Tibial artery (tissue), 4 donors: ENCODE results near the gene HAUS5.

Source experiments
- DNase-seq, 2 donors: peaks; one replicate each; pipeline ENCODE4 v3.0.0-alpha.2; 2019
- H3K27ac ChIP-seq, 2 donors: fragments of 200-600 bp; sonication (generic) in 1 of 2; 1 replicate in 1 of 2; 2 replicates in 1 of 2; pipeline ENCODE4 v1.5.1; 2018 to 2019; ENCODE audit warnings: mild to moderate bottlenecking in 1 of 2
- H3K27me3 ChIP-seq, 2 donors: fragments of 200-600 bp; sonication (generic) in 1 of 2; one replicate each; pipeline versions ENCODE4 v1.5.1 to v1.6.0; 2016 to 2019
- H3K36me3 ChIP-seq, 3 donors: fragments of 200-600 bp; sonication (generic) in 2 of 3; one replicate each; pipeline ENCODE4 v1.5.1; 2016 to 2019; ENCODE audit warnings: mild to moderate bottlenecking in 2 of 3
- H3K4me1 ChIP-seq, 4 donors: fragments of 200-600 bp; sonication (generic) in 2 of 4; 1 replicate in 3 of 4; 2 replicates in 1 of 4; pipeline ENCODE4 v1.5.1; 2016 to 2019
- H3K4me3 ChIP-seq, 2 donors: fragments of 200-600 bp; sonication (generic) in 1 of 2; 1 replicate in 1 of 2; 2 replicates in 1 of 2; pipeline ENCODE4 v1.5.1; 2018 to 2019; ENCODE audit warnings: mild to moderate bottlenecking in 2 of 2
- H3K9me3 ChIP-seq, 3 donors: fragments of 200-600 bp; sonication (generic) in 1 of 3; one replicate each; pipeline ENCODE4 v1.5.1; 2016 to 2019
- CTCF ChIP-seq, 2 experiments: fragments of 200-600 bp in 1 of 2; fragments of 450-650 bp in 1 of 2; IDR thresholded peaks; one replicate each; pipeline ENCODE4 v1.5.1; 2017 to 2019; ENCODE audit warnings: antibody characterized with exemption in 2 of 2, mild to moderate bottlenecking in 1 of 2, moderate library complexity in 1 of 2
- intact Hi-C: fragments of 100-400 bp; cut with DNase I; formaldehyde crosslinking; loops from one replicate; pipeline ENCODE4 v1.15.0; 2023; ENCODE audit warnings: low total_unique reads

Gene HAUS5

GRCh38 chr19:35566738-35567137 lies 45.8 kb upstream of the HAUS5 start:
- Histone ChIP-seq H3K4me3 (no peak overlapping the region), H3K27ac (no peak overlapping the region), H3K36me3 (no peaks in the 10 kb centered on the region), H3K27me3 (peaks cover 0 to 47% of the 10 kb centered on the region in 2 donors), H3K4me1 (no peaks in the 10 kb centered on the region), H3K9me3 (no peaks in the 10 kb centered on the region)
- intact Hi-C loops = no loop called here
- no peak for TF ChIP-seq CTCF (IDR thresholded peaks at IDR 0.05)
- DNase-seq = no peak

GRCh38 chr19:35569281-35569781 lies 43.2 kb upstream of the HAUS5 start:
- Histone ChIP-seq H3K9me3 (no peaks in the 10 kb centered on the region), H3K27ac (no peak overlapping the region), H3K36me3 (no peaks in the 10 kb centered on the region), H3K4me3 (no peak overlapping the region), H3K4me1 (no peaks in the 10 kb centered on the region), H3K27me3 (peaks cover 0 to 29% of the 10 kb centered on the region in 2 donors)
- no peak for TF ChIP-seq CTCF (IDR thresholded peaks at IDR 0.05)
- DNase-seq = no peak
- intact Hi-C loops = no loop called here

GRCh38 chr19:35571406-35571965 lies 41.0 kb upstream of the HAUS5 start:
- intact Hi-C loops = no loop called here
- H3K27me3 ChIP-seq = peaks cover 0 to 17% of the 10 kb centered on the region in 2 donors
- H3K36me3 ChIP-seq = no peaks in the 10 kb centered on the region
- TF ChIP-seq CTCF (IDR thresholded peaks at IDR 0.05) = no peak
- DNase-seq = no peak
- H3K4me3 ChIP-seq = no peak overlapping the region
- no peak overlapping the region for H3K27ac ChIP-seq
- no peaks in the 10 kb centered on the region for H3K4me1 ChIP-seq
- peaks cover 0 to 12% (median 2%) of the 10 kb centered on the region in 3 donors for H3K9me3 ChIP-seq

GRCh38 chr19:35577918-35578317 lies 34.6 kb upstream of the HAUS5 start:
- intact Hi-C loops = no loop called here
- Histone ChIP-seq H3K9me3 (peaks cover 0 to 21% (median 12%) of the 10 kb centered on the region in 3 donors), H3K27ac (no peak overlapping the region), H3K4me1 (no peaks in the 10 kb centered on the region), H3K4me3 (no peak overlapping the region), H3K36me3 (no peaks in the 10 kb centered on the region), H3K27me3 (peaks cover 0 to 11% of the 10 kb centered on the region in 2 donors)
- no peak for TF ChIP-seq CTCF (IDR thresholded peaks at IDR 0.05)
- no peak for DNase-seq

- Histone ChIP-seq H3K27ac (no peak overlapping the region), H3K9me3 (peaks cover 0 to 21% (median 12%) of the 10 kb centered on the region in 3 donors), H3K4me3 (no peak overlapping the region), H3K4me1 (no peaks in the 10 kb centered on the region), H3K36me3 (no peaks in the 10 kb centered on the region), H3K27me3 (peaks cover 0 to 12% of the 10 kb centered on the region in 2 donors)
- TF ChIP-seq CTCF (IDR thresholded peaks at IDR 0.05) = no peak
- intact Hi-C loops = no loop called here
- no peak for DNase-seq
Observed at GRCh38 chr19:35578707-35579106, 33.8 kb upstream of the HAUS5 start.
